OCI-M2 (cell line): ENCODE measurements around the gene SCN2B.

Source experiments
- DNase-seq: peaks from one replicate; lab custom pipeline; 2025; ENCODE audit not compliant: unreplicated experiment; lab: John Stamatoyannopoulos, UW

Gene SCN2B

DNA sequence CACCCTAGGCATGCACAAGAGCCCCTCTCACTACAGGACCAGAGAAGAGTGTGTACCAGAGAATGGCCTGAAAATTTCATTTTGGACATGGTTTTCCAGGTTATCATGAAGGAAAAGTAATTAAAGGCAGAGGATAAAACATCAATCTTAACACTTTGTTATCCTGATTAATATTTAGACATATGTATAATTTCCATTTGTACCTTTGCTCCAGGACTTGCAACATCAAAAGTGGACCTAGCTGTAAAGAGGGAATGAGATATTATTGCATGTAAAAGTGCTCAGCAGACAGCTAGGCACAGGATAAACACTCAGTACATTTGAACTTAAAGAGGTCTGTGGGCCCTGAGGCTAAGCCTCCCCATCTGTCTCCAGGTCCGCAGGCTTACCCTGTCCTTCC lies 21.8 kb downstream of the SCN2B start:
- DNase-seq: no peak

DNA sequence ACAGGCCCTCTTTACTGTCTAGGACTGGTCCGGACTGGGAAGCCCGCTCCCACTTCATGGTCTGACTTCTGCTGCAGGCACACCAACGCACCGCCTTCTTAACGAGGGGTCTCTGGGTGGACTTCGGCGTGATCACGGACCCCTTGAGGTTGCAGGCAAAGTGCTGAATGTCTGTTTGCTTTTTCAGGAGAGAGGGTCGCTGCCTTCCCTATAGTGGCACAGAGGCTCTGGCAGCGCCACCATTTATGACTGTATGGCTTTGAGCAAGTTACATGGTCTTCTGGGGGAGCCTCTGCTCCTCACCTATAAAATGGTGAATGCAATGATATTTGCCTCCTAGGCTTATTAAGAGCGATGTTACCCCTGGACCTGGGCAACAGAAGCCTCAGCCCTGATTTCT lies 22.5 kb downstream of the SCN2B start:
- DNase-seq: no peak

GRCh38 chr11:118153516-118153915 lies 22.9 kb downstream of the SCN2B start:
- no peak for DNase-seq

GRCh38 chr11:118152552-118153471 lies 23.6 kb downstream of the SCN2B start, which contains the start of gene SCN4B:
Gene SCN4B, minus strand, starts transcription at chr11:118152823. Its CDS starts 150 bp downstream, at chr11:118152673.
- no peak for DNase-seq

DNA sequence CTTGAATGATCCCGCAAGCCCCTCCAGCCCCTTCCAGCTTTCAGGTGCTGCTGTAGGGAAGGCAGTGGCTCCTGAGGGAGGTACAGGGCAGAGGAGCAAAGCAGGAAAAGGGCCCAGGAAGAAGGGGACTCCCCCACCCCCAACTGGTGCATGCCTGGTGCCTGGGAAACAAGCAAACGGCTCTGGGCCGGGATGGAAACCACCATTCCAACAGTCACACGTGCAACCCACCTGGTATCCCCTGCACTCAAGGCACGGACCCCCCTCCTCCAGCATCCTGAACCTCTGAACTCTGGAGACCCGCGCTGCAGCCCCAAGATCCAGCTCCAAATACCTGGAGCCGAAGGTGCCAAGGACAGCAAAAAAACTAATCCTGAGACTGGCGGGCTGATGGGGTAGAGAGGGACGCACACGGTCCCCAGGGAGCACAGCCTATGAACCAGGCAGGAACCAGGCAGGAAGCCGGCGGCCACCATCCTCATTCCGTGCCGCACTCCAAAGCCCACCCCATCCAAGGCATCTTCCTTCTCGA lies 24.4 kb downstream of the SCN2B start:
- no peak for DNase-seq

GRCh38 chr11:118151431-118151830 lies 25.0 kb downstream of the SCN2B start:
- DNase-seq: no peak

- DNase-seq: no peak
Observed at GRCh38 chr11:118149493-118149892, 26.9 kb downstream of the SCN2B start.

DNA sequence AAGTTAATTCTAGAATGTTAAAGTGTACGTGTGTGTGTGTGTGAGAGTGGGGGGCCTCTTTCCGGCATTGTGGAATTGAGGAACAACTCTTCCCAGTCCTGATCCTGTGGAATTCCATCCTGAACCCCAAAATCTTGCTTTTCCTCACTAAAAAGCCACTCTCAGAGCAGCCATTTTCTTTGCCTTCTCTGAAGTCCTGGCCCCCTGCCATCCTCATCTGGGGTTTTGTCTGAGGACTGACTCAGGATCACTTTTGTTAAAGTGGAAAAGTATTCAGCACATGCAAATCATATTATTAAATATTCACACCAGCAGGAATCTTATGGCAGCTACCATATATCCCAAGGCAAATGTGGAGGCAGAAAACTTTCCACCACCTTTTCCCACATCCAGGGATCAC lies 27.6 kb downstream of the SCN2B start:
- no peak for DNase-seq

DNA sequence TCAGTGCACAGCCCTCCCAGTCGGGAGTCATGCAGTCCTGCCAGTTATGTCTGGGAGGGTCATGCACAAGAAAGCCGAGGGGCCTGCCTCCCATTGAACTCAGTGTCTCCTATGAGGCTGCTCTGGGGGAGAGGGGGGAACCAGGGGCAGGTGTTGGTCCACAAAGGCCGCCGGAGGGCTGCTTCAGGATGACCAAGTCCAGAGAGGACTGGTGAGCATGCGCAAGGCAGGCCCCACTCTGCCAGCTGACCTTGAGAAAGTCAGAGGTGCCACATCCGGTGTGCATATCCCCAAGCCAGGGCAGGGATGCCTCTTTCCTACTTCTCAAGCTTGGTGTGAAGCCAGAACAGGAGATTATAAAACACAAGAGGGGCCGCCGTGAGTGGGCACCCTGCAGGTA lies 28.2 kb downstream of the SCN2B start:
- DNase-seq: no peak

DNA sequence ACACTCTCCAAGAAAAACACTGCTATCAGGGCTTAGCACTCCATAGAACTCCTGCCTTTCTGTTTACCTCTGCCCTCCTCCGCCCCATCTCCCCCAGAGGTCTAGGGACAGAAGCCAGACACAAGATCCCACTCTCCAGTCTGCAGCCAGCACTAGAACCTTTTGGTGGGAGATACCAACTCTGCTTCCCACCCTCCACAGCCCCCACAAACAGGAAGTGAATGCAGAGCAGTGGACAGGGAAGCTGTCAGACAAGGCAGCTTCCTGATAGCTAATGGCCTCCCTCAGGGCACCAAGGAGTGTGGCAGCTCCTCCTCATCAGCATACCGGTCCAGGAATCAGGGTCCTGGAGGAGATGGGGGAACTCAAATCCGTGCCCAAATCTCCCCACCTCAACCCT lies 28.9 kb downstream of the SCN2B start:
- DNase-seq: no peak

GRCh38 chr11:118146554-118146953 lies 29.9 kb downstream of the SCN2B start:
- no peak for DNase-seq

GRCh38 chr11:118145285-118146227 lies 30.9 kb downstream of the SCN2B start:
- no peak for DNase-seq

- no peak for DNase-seq
Observed at GRCh38 chr11:118144301-118145268, 31.9 kb downstream of the SCN2B start.

DNA sequence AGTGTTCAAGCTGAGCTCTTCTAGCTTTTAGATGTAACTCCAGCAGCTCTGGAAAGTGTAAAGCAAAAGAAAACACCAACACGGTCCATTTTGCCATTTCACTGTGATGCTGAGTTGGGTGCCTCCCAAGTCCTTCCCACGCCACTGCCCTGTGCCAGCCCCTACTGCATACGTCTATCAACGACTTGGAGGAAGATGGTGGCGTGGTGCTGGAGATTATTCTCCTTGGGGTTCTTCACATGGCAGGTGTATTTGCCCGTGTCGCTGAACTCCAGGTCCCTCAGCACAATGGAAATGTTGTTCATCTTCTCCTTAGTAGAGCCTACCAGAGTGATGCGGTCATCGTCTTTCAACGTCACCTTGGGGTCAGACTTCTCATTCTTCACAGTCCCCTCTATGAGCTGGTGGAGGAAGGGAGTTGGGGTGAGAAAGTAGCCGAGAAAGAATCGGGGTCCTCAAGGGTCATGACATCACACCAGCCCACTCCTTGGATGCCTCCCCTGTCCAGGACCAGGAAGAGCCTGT lies 32.7 kb downstream of the SCN2B start:
- no peak for DNase-seq

- DNase-seq: no peak
Observed at GRCh38 chr11:118142809-118143208, 33.6 kb downstream of the SCN2B start.

- no peak for DNase-seq
Observed at GRCh38 chr11:118142081-118142480, 34.4 kb downstream of the SCN2B start.

- DNase-seq: no peak
Observed at GRCh38 chr11:118139578-118139977, 36.9 kb downstream of the SCN2B start.

- DNase-seq: no peak
Observed at GRCh38 chr11:118138839-118139420, 37.5 kb downstream of the SCN2B start.

DNA sequence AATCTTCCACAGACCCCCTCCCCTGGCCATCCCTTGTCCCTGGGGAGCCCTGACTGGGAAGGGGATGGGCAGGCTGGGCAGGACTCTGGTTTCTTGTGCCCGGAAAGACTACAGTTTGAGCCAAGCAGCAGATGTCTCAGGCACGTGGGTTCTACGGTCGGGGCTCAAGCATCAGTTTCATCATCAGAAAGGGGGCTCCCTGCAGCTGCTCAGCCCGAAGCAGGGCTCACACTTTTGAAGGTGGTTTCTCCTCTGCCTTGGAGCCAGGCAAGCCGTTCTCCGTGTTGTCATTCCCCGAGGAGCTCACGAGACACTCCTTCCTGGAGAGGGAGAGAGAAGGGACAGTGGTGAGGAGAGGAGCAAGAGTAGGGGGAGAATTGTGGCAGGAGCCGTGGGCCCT lies 39.6 kb downstream of the SCN2B start:
- DNase-seq: no peak

DNA sequence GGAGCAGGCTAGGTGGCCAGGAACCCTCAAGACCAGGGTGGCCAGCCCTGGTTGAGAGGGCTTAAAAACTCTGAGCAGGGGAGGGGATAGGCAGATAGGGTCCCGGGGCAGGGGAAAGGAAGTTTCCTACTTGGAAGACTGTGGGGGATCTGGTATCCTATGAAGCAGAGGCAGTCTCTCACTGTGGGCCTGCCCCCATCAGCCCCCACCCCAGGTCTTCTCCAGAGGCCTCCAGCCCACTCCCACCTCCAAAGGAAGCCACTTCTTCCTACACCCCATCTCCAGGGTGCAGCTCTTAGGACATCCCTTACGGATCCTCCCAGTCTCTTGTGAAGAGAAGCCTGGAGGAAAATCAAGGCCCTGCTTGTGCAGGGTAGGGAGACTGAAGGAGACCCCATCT lies 40.1 kb downstream of the SCN2B start:
- DNase-seq: no peak
